ENCODE results near the gene ARHGEF25. TPM values are rescaled to one million over a fixed set of nuclear protein-coding genes. Genes with fewer than 3 reads are reported as not detected.

Gene ARHGEF25
- polyA plus RNA-seq, 2 of the 4 experiments (the other 2 are of a cell fraction), result 9.3 to 13.8 TPM

- DNase-seq (ENCODE audit: low read depth in 1 of 2, low spot score in 1 of 2) (no peak), ATAC-seq (no peak), FAIRE-seq (no peak)
- no peak overlapping the region for H3K27ac ChIP-seq
- CTCF ChIA-PET, result interaction anchor here (0.7 to 20.9 kb wide), 6 partner anchors 9 to 42 kb away, joined by 3 to 336 read pairs (median 4); partner anchors contain the start of gene B4GALNT1
- WGBS (ENCODE audit: missing lambda C conversion rate), result 88% methylated on average over 16 of the region's 19 CpGs
- peaks cover 19% of the 10 kb centered on the region; the same call in 2 of the 3 replicates for H3K4me1 ChIP-seq
- H3K9me3 ChIP-seq, result no peaks in the 10 kb centered on the region
- H3K4me2 ChIP-seq, result no peak overlapping the region
- TF ChIP-seq SREBF2 (IDR thresholded peaks at IDR 0.05), result no peak
- no peak for TF ChIP-seq PBX3 (IDR thresholded peaks at IDR 0.05)
- H3K4me3 ChIP-seq, result no peak overlapping the region
- POLR2A ChIA-PET, result interaction anchor here (0.6 to 0.7 kb wide), 2 partner anchors 10 to 92 kb away, joined by 4 to 7 read pairs; no protein-coding TSS in a partner anchor
Measured at GRCh38 chr12:57609101-57609780, 2.0 kb upstream of the ARHGEF25 start.

- H3K4me3 ChIP-seq, result no peak overlapping the region
- CTCF ChIA-PET, result interaction anchor here (2.8 to 20.9 kb wide), 2 partner anchors 11 to 28 kb away, joined by 10 to 336 read pairs; no protein-coding TSS in a partner anchor
- 81% methylated on average over 23 of the region's 34 CpGs for WGBS (ENCODE audit: missing lambda C conversion rate)
- peaks cover 17% of the 10 kb centered on the region; the same call in 2 of the 3 replicates for H3K4me1 ChIP-seq
- TF ChIP-seq FOXS1 (CRISPR knock-in tag; IDR thresholded peaks at IDR 0.05) (no peak), CHD4 (IDR thresholded peaks at IDR 0.05; ENCODE audit: borderline replicate concordance) (no peak), REST (IDR thresholded peaks at IDR 0.05) (no peak), HOXA7 (CRISPR knock-in tag; IDR thresholded peaks at IDR 0.05) (no peak), FOSB (CRISPR knock-in tag; IDR thresholded peaks at IDR 0.05) (no peak), SREBF2 (IDR thresholded peaks at IDR 0.05) (no peak), BCL3 (IDR thresholded peaks at IDR 0.05) (no peak), CBX8 (IDR thresholded peaks at IDR 0.05) (no peak), ZFP36 (IDR thresholded peaks at IDR 0.05; ENCODE audit: borderline replicate concordance, partially characterized antibody) (no peak), RCOR1 (IDR thresholded peaks at IDR 0.05; ENCODE audit: low read depth, low read length) (no peak), TFCP2L1 (CRISPR knock-in tag; IDR thresholded peaks at IDR 0.05) (no peak), ZC3H11A (IDR thresholded peaks at IDR 0.05) (no peak), HES2 (IDR thresholded peaks at IDR 0.05) (no peak), SMC3 (IDR thresholded peaks at IDR 0.05) (no peak), EHMT2 (IDR thresholded peaks at IDR 0.05; ENCODE audit: low read depth) (no peak), HOXB13 (CRISPR knock-in tag; IDR thresholded peaks at IDR 0.05; ENCODE audit: low read depth) (no peak), NR3C1 (IDR thresholded peaks at IDR 0.05) (no peak), JUNB (IDR thresholded peaks at IDR 0.05) (no peak), TP53 (CRISPR knock-in tag; IDR thresholded peaks at IDR 0.05) (no peak)
- no peaks in the 10 kb centered on the region for H3K9me3 ChIP-seq
- FAIRE-seq, result no peak
- ATAC-seq, result no peak
- no peak for DNase-seq (ENCODE audit: low read depth in 1 of 2, low spot score in 1 of 2)
- no peak overlapping the region for H3K27ac ChIP-seq
- POLR2A ChIA-PET, result interaction anchor here (0.6 to 0.7 kb wide), 2 partner anchors 10 to 93 kb away, joined by 4 to 7 read pairs; no protein-coding TSS in a partner anchor
- no peak overlapping the region for H3K4me2 ChIP-seq
Measured at GRCh38 chr12:57609781-57610553, 1.3 kb upstream of the ARHGEF25 start.

Data from A549 (cell line).